ENCODE measurements around the gene RELN.

DNA sequence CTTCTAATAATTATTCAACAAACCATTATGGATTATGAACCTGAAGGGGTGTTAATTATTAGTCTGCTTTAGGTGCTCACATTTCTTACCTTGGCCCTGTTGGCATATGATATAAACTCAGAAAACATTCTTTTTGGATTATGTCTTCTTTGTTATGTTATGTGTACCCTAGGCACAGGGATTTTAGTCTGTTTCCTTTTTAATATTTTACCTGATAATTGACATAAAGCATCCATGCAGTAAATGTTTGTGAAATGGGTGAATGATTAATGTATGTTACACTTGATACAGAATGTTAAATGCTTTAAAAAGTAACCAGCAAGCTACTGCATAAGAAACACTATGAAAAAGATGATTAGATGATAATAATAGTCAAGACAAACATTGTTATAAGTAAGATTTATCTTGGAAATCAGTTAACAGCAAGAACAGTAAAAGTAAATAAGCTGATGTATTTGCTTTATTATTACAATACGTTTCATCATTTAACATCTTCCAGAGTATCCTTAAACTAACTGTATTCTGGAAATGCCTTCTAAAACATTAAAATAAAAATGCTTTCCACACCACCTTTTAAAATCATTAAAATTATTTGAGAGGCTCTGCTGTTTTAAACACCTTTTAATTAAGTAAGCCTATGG lies 204.7 kb downstream of the RELN start:
- TF ChIP-seq ELF4 (IDR thresholded peaks at IDR 0.05) (no peak), SP1 (IDR thresholded peaks at IDR 0.05) (no peak), BHLHE40 (IDR thresholded peaks at IDR 0.05; ENCODE audit: borderline replicate concordance) (no peak), FOXA1 (IDR thresholded peaks at IDR 0.05) (no peak), L3MBTL2 (conservative IDR thresholded peaks at IDR 0.05) (no peak), TARDBP (IDR thresholded peaks at IDR 0.05) (no peak), SUZ12 (IDR thresholded peaks at IDR 0.05) (no peak), CTBP1 (IDR thresholded peaks at IDR 0.05; ENCODE audit: borderline replicate concordance) (no peak), FOXM1 (IDR thresholded peaks at IDR 0.05; ENCODE audit: borderline replicate concordance) (no peak)

All from HEK293T (cell line).